ENCODE data around the gene RNU2-63P.
"Not testable (repeated sequence)": the region's sequence is repeated elsewhere in the genome, so short reads cannot be mapped to it uniquely, and the experiment has no call there.

RNU2-63P gene

GRCh38 chr2:88016086-88016959, at the start of gene RNU2-63P:
RNU2-63P (minus strand) TSS chr2:88016547.
- peak; percentile 60 for DNase-seq (ENCODE audit: low spot score)

- no peak for DNase-seq (ENCODE audit: low spot score)
These were observed 44.9 kb upstream of the RNU2-63P start for GRCh38 chr2:88061295-88061694.

GRCh38 chr2:88060907-88061275, 44.5 kb upstream of the RNU2-63P start:
- no peak for DNase-seq (ENCODE audit: low spot score)

- peak; percentile 57 for DNase-seq (ENCODE audit: low spot score)
These were observed 43.9 kb upstream of the RNU2-63P start for GRCh38 chr2:88059979-88060906.

GRCh38 chr2:88058191-88058590, 41.8 kb upstream of the RNU2-63P start:
- no peak for DNase-seq (ENCODE audit: low spot score)

- no peak for DNase-seq (ENCODE audit: low spot score)
These were observed 41.1 kb upstream of the RNU2-63P start for GRCh38 chr2:88057437-88057844.

- peak; percentile 98 for DNase-seq (ENCODE audit: low spot score)
These were observed 39.2 kb upstream of the RNU2-63P start, which contains the start of gene KRCC1 for GRCh38 chr2:88055371-88056128. KRCC1 (minus strand) TSS chr2:88055783; CDS start chr2:88028563, 27,220 bp downstream.

GRCh38 chr2:88054782-88055370, 38.5 kb upstream of the RNU2-63P start:
- peak; percentile 32 for DNase-seq (ENCODE audit: low spot score)

- no peak for DNase-seq (ENCODE audit: low spot score)
These were observed 37.8 kb upstream of the RNU2-63P start for GRCh38 chr2:88053934-88054781.

GRCh38 chr2:88053296-88053695, 36.9 kb upstream of the RNU2-63P start:
- peak; percentile 52 for DNase-seq (ENCODE audit: low spot score)

- DNase-seq (ENCODE audit: low spot score) = no peak
These were observed 35.4 kb upstream of the RNU2-63P start for GRCh38 chr2:88051792-88052191.

- DNase-seq (ENCODE audit: low spot score) = no peak
These were observed 33.3 kb upstream of the RNU2-63P start for GRCh38 chr2:88049622-88050021.

- no peak for DNase-seq (ENCODE audit: low spot score)
These were observed 32.2 kb upstream of the RNU2-63P start for GRCh38 chr2:88048541-88048940.

- DNase-seq (ENCODE audit: low spot score) = not testable (repeated sequence)
These were observed 29.2 kb upstream of the RNU2-63P start for GRCh38 chr2:88045561-88045960.

GRCh38 chr2:88042476-88042875, 26.1 kb upstream of the RNU2-63P start:
- DNase-seq (ENCODE audit: low spot score) = no peak

GRCh38 chr2:88038263-88039105, 22.1 kb upstream of the RNU2-63P start:
- peak; percentile 84 for DNase-seq (ENCODE audit: low spot score)

- DNase-seq (ENCODE audit: low spot score) = no peak
These were observed 20.3 kb upstream of the RNU2-63P start for GRCh38 chr2:88036606-88037005.

GRCh38 chr2:88036182-88036581, 19.8 kb upstream of the RNU2-63P start:
- no peak for DNase-seq (ENCODE audit: low spot score)

GRCh38 chr2:88032070-88032702, 15.8 kb upstream of the RNU2-63P start:
- no peak for DNase-seq (ENCODE audit: low spot score)

Measured in AG08395 (cell line).